Uterus (tissue), 2 donors: ENCODE results near the gene CD300LG.

ENCODE experiments used
- CTCF ChIP-seq, 4 experiments: fragments of 200-600 bp in 2 of 4; fragments of 450-650 bp in 2 of 4; sonication (generic) in 2 of 4; IDR thresholded peaks; one replicate each; pipeline ENCODE4 v1.5.1; 2016 to 2019; ENCODE audit warnings: antibody characterized with exemption in 4 of 4, mild to moderate bottlenecking in 2 of 4, moderate library complexity in 1 of 4
- POLR2A ChIP-seq, 2 donors: fragments of 450-650 bp; IDR thresholded peaks; one replicate each; pipeline ENCODE4 v1.6.1; 2016; ENCODE audit warnings: antibody characterized with exemption in 2 of 2, mild to moderate bottlenecking in 1 of 2, moderate library complexity in 1 of 2

GRCh38 chr17:43809121-43809520 lies 37.9 kb upstream of the CD300LG start:
- TF ChIP-seq CTCF (IDR thresholded peaks at IDR 0.05) (no peak), POLR2A (IDR thresholded peaks at IDR 0.05) (no peak)
